WTC11 (cell line): ENCODE data around the gene CTIF. TPM values are rescaled to one million over a fixed set of nuclear protein-coding genes. Genes with fewer than 3 reads are reported as not detected.

Source experiments
- ATAC-seq: fragments of 200-7000 bp; cut with Tn5 transposase; 2 replicates; pipeline ENCODE4 v1.10.0; 2021; ENCODE audit warnings: mild to moderate bottlenecking, moderate library complexity
- CTCF ChIA-PET: fragments of 300-600 bp; sonication (Branson Sonifier 250); formaldehyde crosslinking; loops from one replicate; lab custom pipeline; 2021; ENCODE audit warnings: antibody characterized with exemption; lab: Charles Lee
- POLR2A ChIA-PET: fragments of 350-600 bp; sonication (Branson Sonifier 250); formaldehyde crosslinking; loops from one replicate; lab custom pipeline; 2021; ENCODE audit warnings: antibody characterized with exemption; lab: Charles Lee
- DNase-seq: peaks from one replicate; pipeline ENCODE4 v3.0.0; 2021; ENCODE audit warnings: low spot score
- H3K27ac Mint-ChIP-seq: 2 replicates; pipeline ENCODE4 v1.8.0; 2021; ENCODE audit warnings: mixed read lengths
- H3K27me3 Mint-ChIP-seq: 2 replicates; pipeline ENCODE4 v1.8.0; 2021; ENCODE audit warnings: low read depth, mild to moderate bottlenecking, moderate library complexity, mixed read lengths
- H3K36me3 Mint-ChIP-seq: 2 replicates; pipeline ENCODE4 v1.8.0; 2021; ENCODE audit warnings: mixed read lengths
- H3K4me1 Mint-ChIP-seq: 2 replicates; pipeline ENCODE4 v1.8.0; 2022; ENCODE audit warnings: mixed read lengths
- H3K4me3 Mint-ChIP-seq: 2 replicates; pipeline ENCODE4 v1.8.0; 2021; ENCODE audit warnings: mild to moderate bottlenecking, moderate library complexity, mixed read lengths
- H3K9me3 Mint-ChIP-seq: 2 replicates; pipeline ENCODE4 v1.8.0; 2021; ENCODE audit warnings: mixed read lengths
- ATF2 ChIP-seq: sonication (generic); formaldehyde crosslinking; IDR thresholded peaks from 2 replicates; pipeline ENCODE4 v1.8.1; 2022; ENCODE audit warnings: low read depth, missing genetic modification reagents, borderline replicate concordance
- CREB1 ChIP-seq: sonication (generic); formaldehyde crosslinking; IDR thresholded peaks from 2 replicates; pipeline ENCODE4 v1.8.0; 2023; ENCODE audit warnings: mild to moderate bottlenecking, missing genetic modification reagents
- CTCF ChIP-seq: fragments of 200-600 bp; IDR thresholded peaks from 2 replicates; pipeline ENCODE4 v1.8.0; 2022; ENCODE audit warnings: antibody characterized with exemption
- ELF4 ChIP-seq: sonication (generic); formaldehyde crosslinking; IDR thresholded peaks from 2 replicates; pipeline ENCODE4 v1.8.1; 2022; ENCODE audit warnings: low read depth, mild to moderate bottlenecking, moderate library complexity, missing genetic modification reagents
- FOXP1 ChIP-seq: sonication (generic); formaldehyde crosslinking; IDR thresholded peaks from 2 replicates; pipeline ENCODE4 v1.8.0; 2022; ENCODE audit warnings: missing genetic modification reagents, mild to moderate bottlenecking, moderate library complexity, borderline replicate concordance
- JUN ChIP-seq: sonication (generic); formaldehyde crosslinking; IDR thresholded peaks from 2 replicates; pipeline ENCODE4 v1.8.0; 2023; ENCODE audit warnings: mild to moderate bottlenecking, missing genetic modification reagents
- KAT7 ChIP-seq: sonication (generic); formaldehyde crosslinking; IDR thresholded peaks from 2 replicates; pipeline ENCODE4 v1.8.1; 2023; ENCODE audit warnings: missing genetic modification reagents, mild to moderate bottlenecking, borderline replicate concordance
- NR2C2 ChIP-seq: sonication (generic); formaldehyde crosslinking; IDR thresholded peaks from 2 replicates; pipeline ENCODE4 v1.8.0; 2022; ENCODE audit warnings: mild to moderate bottlenecking, missing genetic modification reagents
- OVOL2 ChIP-seq: fragments of 250-450 bp; sonication (Bioruptor Pico); IDR thresholded peaks from 2 replicates; pipeline ENCODE4 v1.9.0; 2021; ENCODE audit warnings: mild to moderate bottlenecking, borderline replicate concordance
- SMAD3 ChIP-seq: sonication (generic); formaldehyde crosslinking; IDR thresholded peaks from 2 replicates; pipeline ENCODE4 v1.8.0; 2022; ENCODE audit warnings: missing genetic modification reagents, mild to moderate bottlenecking, borderline replicate concordance
- TEAD4 ChIP-seq: sonication (generic); formaldehyde crosslinking; IDR thresholded peaks from 2 replicates; pipeline ENCODE4 v1.8.0; 2022; ENCODE audit warnings: mild to moderate bottlenecking, missing genetic modification reagents
- ZNF121 ChIP-seq: sonication (generic); formaldehyde crosslinking; IDR thresholded peaks from 2 replicates; pipeline ENCODE4 v1.8.0; 2023; ENCODE audit warnings: missing genetic modification reagents
- ZNF138 ChIP-seq: sonication (generic); formaldehyde crosslinking; conservative IDR thresholded peaks from 2 replicates; pipeline ENCODE4 v1.8.1; 2022; ENCODE audit warnings: mild to moderate bottlenecking, moderate library complexity, missing genetic modification reagents
- ZNF263 ChIP-seq: sonication (generic); formaldehyde crosslinking; IDR thresholded peaks from 2 replicates; pipeline ENCODE4 v1.8.1; 2022; ENCODE audit warnings: low read depth, mild to moderate bottlenecking, moderate library complexity, missing genetic modification reagents
- ZNF396 ChIP-seq: fragments of 250-450 bp; sonication (Bioruptor Pico); IDR thresholded peaks from 2 replicates; pipeline ENCODE4 v1.8.0; 2021; ENCODE audit warnings: mild to moderate bottlenecking, moderate library complexity, borderline replicate concordance
- ZNF671 ChIP-seq: fragments of 250-450 bp; sonication (Bioruptor Pico); IDR thresholded peaks from 2 replicates; pipeline ENCODE4 v1.8.0; 2021; ENCODE audit warnings: mild to moderate bottlenecking
- total RNA-seq: library from RNA; stranded (reverse); gene quantifications from 3 replicates; pipeline ENCODE4 v1.2.3, GENCODE V29; 2021
- TF ChIP-seq, protein P1 (sequence below): sonication (generic); formaldehyde crosslinking; IDR thresholded peaks from 2 replicates; pipeline ENCODE4 v1.8.0; 2022; ENCODE audit warnings: mild to moderate bottlenecking, missing genetic modification reagents
- TF ChIP-seq, protein P2 (sequence below): sonication (generic); formaldehyde crosslinking; IDR thresholded peaks from 2 replicates; pipeline ENCODE4 v1.8.0; 2022; ENCODE audit warnings: missing genetic modification reagents
- TF ChIP-seq, protein P3 (sequence below): sonication (generic); formaldehyde crosslinking; IDR thresholded peaks from 2 replicates; pipeline ENCODE4 v1.8.1; 2023; ENCODE audit warnings: mild to moderate bottlenecking, moderate library complexity, missing genetic modification reagents
- TF ChIP-seq, protein P4 (sequence below): sonication (generic); formaldehyde crosslinking; IDR thresholded peaks from 2 replicates; pipeline ENCODE4 v1.8.1; 2023; ENCODE audit warnings: mild to moderate bottlenecking, missing genetic modification reagents, borderline replicate concordance

Gene CTIF
- total RNA-seq, 1 experiment from 2014 or later = 28.5 TPM

DNA sequence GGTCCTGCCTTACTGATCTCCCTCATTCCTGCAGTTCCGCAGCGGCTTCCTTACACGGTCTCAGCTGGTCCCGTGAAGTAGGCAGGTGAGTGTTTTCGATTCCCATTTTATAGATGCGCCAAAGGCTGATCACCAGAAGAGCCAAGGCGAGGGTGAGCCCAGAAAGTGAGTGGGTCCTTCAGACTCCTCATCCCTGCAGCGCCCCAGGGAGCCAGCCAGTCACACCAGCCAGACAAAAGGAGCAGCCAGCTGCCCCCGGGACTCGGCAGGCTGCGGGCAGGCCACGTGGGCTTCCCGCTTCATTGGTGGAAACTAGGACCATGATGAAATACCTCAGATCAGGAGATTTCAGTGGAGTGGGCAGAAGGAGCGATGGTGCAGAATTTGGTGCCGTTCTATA lies 326.0 kb downstream of the CTIF start:
- H3K4me1 Mint-ChIP-seq = peaks cover 18% of the 10 kb centered on the region

GRCh38 chr18:48866028-48866733 lies 327.4 kb downstream of the CTIF start:
- DNase-seq = no peak
- Mint-ChIP-seq H3K4me1 (peaks cover 5% of the 10 kb centered on the region), H3K27me3 (no peaks in the 10 kb centered on the region), H3K9me3 (no peaks in the 10 kb centered on the region), H3K27ac (no peak overlapping the region), H3K36me3 (no peaks in the 10 kb centered on the region), H3K4me3 (no peak overlapping the region)
- CTCF ChIA-PET = no interaction called here
- POLR2A ChIA-PET = no interaction called here
- no peak for TF ChIP-seq KAT7
- no peak for TF ChIP-seq FOXP1
- TF ChIP-seq, protein P1, sequence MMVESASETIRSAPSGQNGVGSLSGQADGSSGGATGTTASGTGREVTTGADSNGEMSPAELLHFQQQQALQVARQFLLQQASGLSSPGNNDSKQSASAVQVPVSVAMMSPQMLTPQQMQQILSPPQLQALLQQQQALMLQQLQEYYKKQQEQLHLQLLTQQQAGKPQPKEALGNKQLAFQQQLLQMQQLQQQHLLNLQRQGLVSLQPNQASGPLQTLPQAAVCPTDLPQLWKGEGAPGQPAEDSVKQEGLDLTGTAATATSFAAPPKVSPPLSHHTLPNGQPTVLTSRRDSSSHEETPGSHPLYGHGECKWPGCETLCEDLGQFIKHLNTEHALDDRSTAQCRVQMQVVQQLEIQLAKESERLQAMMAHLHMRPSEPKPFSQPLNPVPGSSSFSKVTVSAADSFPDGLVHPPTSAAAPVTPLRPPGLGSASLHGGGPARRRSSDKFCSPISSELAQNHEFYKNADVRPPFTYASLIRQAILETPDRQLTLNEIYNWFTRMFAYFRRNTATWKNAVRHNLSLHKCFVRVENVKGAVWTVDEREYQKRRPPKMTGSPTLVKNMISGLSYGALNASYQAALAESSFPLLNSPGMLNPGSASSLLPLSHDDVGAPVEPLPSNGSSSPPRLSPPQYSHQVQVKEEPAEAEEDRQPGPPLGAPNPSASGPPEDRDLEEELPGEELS (CRISPR knock-in tag) = no peak
- no peak for TF ChIP-seq CTCF
- TF ChIP-seq ZNF671 (CRISPR knock-in tag) = no peak
- TF ChIP-seq ELF4 (CRISPR knock-in tag) = no peak
- TF ChIP-seq ZNF263 (CRISPR knock-in tag) = no peak
- TF ChIP-seq ZNF396 (CRISPR knock-in tag) = no peak
- TF ChIP-seq, protein P2, sequence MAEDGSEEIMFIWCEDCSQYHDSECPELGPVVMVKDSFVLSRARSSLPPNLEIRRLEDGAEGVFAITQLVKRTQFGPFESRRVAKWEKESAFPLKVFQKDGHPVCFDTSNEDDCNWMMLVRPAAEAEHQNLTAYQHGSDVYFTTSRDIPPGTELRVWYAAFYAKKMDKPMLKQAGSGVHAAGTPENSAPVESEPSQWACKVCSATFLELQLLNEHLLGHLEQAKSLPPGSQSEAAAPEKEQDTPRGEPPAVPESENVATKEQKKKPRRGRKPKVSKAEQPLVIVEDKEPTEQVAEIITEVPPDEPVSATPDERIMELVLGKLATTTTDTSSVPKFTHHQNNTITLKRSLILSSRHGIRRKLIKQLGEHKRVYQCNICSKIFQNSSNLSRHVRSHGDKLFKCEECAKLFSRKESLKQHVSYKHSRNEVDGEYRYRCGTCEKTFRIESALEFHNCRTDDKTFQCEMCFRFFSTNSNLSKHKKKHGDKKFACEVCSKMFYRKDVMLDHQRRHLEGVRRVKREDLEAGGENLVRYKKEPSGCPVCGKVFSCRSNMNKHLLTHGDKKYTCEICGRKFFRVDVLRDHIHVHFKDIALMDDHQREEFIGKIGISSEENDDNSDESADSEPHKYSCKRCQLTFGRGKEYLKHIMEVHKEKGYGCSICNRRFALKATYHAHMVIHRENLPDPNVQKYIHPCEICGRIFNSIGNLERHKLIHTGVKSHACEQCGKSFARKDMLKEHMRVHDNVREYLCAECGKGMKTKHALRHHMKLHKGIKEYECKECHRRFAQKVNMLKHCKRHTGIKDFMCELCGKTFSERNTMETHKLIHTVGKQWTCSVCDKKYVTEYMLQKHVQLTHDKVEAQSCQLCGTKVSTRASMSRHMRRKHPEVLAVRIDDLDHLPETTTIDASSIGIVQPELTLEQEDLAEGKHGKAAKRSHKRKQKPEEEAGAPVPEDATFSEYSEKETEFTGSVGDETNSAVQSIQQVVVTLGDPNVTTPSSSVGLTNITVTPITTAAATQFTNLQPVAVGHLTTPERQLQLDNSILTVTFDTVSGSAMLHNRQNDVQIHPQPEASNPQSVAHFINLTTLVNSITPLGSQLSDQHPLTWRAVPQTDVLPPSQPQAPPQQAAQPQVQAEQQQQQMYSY (CRISPR knock-in tag) = no peak
- no peak for ATAC-seq

More for the DNA sequence above, 326.0 kb downstream of the CTIF start:
- DNase-seq = no peak
- no peaks in the 10 kb centered on the region for H3K9me3 Mint-ChIP-seq
- H3K27me3 Mint-ChIP-seq = no peaks in the 10 kb centered on the region
- ChIA-PET POLR2A (no interaction called here), CTCF (no interaction called here)
- TF ChIP-seq OVOL2 (no peak), TEAD4 (CRISPR knock-in tag) (no peak), NR2C2 (CRISPR knock-in tag) (no peak), ZNF671 (CRISPR knock-in tag) (no peak), CREB1 (CRISPR knock-in tag) (no peak), ZNF263 (CRISPR knock-in tag) (no peak), SMAD3 (CRISPR knock-in tag) (no peak), ATF2 (CRISPR knock-in tag) (no peak), ZNF121 (no peak), ZNF138 (CRISPR knock-in tag) (no peak), JUN (no peak)
- TF ChIP-seq, protein P3, sequence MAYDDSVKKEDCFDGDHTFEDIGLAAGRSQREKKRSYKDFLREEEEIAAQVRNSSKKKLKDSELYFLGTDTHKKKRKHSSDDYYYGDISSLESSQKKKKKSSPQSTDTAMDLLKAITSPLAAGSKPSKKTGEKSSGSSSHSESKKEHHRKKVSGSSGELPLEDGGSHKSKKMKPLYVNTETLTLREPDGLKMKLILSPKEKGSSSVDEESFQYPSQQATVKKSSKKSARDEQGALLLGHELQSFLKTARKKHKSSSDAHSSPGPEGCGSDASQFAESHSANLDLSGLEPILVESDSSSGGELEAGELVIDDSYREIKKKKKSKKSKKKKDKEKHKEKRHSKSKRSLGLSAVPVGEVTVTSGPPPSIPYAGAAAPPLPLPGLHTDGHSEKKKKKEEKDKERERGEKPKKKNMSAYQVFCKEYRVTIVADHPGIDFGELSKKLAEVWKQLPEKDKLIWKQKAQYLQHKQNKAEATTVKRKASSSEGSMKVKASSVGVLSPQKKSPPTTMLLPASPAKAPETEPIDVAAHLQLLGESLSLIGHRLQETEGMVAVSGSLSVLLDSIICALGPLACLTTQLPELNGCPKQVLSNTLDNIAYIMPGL (CRISPR knock-in tag) = no peak
- TF ChIP-seq, protein P4, sequence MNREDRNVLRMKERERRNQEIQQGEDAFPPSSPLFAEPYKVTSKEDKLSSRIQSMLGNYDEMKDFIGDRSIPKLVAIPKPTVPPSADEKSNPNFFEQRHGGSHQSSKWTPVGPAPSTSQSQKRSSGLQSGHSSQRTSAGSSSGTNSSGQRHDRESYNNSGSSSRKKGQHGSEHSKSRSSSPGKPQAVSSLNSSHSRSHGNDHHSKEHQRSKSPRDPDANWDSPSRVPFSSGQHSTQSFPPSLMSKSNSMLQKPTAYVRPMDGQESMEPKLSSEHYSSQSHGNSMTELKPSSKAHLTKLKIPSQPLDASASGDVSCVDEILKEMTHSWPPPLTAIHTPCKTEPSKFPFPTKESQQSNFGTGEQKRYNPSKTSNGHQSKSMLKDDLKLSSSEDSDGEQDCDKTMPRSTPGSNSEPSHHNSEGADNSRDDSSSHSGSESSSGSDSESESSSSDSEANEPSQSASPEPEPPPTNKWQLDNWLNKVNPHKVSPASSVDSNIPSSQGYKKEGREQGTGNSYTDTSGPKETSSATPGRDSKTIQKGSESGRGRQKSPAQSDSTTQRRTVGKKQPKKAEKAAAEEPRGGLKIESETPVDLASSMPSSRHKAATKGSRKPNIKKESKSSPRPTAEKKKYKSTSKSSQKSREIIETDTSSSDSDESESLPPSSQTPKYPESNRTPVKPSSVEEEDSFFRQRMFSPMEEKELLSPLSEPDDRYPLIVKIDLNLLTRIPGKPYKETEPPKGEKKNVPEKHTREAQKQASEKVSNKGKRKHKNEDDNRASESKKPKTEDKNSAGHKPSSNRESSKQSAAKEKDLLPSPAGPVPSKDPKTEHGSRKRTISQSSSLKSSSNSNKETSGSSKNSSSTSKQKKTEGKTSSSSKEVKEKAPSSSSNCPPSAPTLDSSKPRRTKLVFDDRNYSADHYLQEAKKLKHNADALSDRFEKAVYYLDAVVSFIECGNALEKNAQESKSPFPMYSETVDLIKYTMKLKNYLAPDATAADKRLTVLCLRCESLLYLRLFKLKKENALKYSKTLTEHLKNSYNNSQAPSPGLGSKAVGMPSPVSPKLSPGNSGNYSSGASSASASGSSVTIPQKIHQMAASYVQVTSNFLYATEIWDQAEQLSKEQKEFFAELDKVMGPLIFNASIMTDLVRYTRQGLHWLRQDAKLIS (CRISPR knock-in tag) = no peak
- H3K36me3 Mint-ChIP-seq = no peaks in the 10 kb centered on the region
- no peak for ATAC-seq
- H3K27ac Mint-ChIP-seq = no peak overlapping the region
- H3K4me3 Mint-ChIP-seq = no peak overlapping the region
